NCI-H510A treated with DMSO at 0.1 percent for 48 hours (cell line): Measurements from ENCODE around the gene CHD2.

ENCODE experiments used
- DNase-seq: peaks from one replicate; lab custom pipeline; 2025; lab: John Stamatoyannopoulos, UW

Gene CHD2

GRCh38 chr15:92885224-92886041 lies 14.7 kb upstream of the CHD2 start:
- DNase-seq = no peak

DNA sequence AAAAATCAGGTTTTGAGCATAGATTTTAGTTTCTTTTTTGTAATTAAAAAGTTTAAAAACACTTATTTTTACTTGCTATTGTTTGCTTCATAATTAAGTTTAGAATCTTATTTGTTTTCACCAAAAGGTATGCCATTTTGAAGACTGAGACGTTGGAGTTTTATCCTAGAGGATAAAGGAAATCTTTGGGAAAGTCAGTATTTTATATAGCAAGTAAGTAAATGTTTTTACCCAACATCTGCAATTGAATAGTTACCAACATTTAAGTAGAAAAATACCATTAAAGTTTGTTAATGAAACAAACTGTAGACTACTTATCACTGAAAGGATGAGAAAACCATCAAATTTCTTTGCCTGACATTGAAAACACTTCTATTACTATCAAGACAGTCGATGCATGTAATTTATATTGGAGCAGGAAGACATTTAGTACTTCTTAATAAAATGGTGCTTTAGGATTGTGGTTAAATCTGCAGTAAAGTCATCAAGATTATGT lies 14.0 kb upstream of the CHD2 start:
- DNase-seq = no peak

DNA sequence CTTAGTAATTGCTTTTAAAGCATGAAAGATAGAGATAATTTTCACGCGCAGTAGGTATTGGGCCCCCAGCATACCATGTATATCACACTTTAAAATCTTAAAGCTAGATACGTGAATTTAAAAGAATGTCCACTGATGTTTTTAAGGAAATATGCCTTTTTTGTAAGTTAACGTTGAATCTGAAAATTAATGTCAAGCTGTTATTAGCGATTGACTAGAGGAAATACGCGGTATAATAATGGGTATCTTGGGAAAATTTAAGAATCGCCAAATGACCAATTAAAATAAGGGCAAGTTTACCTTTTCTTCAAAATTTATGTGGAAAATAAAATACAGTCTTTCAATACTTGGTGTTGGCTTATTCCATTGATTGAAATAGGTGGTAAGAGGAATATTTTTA lies 13.3 kb upstream of the CHD2 start:
- no peak for DNase-seq

- no peak for DNase-seq
These were observed 12.3 kb upstream of the CHD2 start for GRCh38 chr15:92887869-92888268.

- no peak for DNase-seq
These were observed 10.6 kb upstream of the CHD2 start for GRCh38 chr15:92889390-92890107.

DNA sequence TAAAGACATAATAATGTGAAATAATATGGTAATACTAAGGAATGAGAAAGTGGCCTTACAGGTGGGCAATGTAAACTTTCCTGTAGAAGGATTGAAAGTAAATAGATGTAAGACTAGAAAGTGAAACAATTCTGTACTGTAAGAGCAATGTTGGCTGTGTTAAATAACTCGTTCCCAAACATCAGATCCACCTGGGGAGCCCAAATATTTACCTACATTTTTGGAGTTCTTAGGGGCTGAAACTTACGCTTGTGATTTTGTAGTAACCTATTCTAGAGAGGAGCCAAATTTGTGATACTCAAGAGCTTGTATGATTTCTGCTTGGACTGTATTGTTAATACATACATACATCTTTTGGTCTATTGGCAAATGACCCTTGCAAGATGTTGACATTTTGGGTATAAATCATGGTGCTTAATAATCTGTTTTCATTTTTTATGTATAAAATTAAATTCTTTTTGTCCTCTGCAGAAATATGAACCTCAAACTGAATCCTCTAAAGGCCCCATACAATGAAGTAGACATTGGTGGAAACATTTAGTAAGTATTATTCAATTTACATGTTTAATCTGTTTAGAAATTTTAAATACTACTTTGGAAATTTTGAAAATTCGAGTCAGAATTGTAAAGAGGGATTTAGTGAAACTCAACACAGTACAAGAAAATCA lies 8.5 kb upstream of the CHD2 start:
- no peak for DNase-seq

GRCh38 chr15:92892201-92892555 lies 7.9 kb upstream of the CHD2 start:
- no peak for DNase-seq

- no peak for DNase-seq
These were observed 6.9 kb upstream of the CHD2 start for GRCh38 chr15:92893200-92893599.

DNA sequence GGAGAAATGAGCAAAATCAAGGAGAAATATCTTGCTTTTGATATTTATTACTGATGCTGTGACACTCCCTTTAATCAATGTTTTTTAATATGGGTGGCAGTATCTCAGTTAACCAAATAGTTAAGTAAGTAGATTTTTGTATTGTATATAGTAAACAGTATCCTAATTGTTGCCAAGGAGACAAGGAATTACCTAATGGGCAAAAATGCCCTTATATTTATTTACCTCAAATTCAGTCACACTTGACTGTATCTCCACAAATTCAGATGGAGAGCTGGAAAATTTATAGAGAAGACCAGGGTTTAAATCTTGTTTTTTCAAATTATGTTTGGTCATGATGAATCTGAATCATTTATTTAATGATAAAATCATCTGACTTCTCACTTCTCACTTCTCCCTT lies 3.6 kb upstream of the CHD2 start:
- DNase-seq = no peak

GRCh38 chr15:92897620-92898019 lies 2.5 kb upstream of the CHD2 start:
- DNase-seq = no peak

- no peak for DNase-seq
These were observed 1.0 kb upstream of the CHD2 start for GRCh38 chr15:92898988-92899582.

DNA sequence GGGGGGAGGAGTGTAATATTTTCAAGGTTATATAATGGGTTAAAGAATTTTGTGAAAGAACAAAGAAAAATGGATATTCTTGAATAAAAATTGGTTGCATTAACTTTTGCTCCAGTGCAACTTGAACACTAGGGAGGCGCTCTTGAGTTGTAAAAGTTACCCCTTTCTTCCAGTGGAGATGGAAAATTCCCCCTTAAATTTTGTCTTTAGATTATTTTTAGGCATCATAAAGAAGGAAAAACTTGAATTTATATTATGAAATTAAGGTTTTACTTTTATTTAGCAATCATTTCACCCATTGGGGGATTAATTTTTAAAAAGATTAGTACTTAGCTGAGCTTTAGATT lies 550 bp upstream of the CHD2 start:
- DNase-seq = no peak

GRCh38 chr15:92900731-92901071 lies 577 bp downstream of the CHD2 start:
- no peak for DNase-seq

- DNase-seq = no peak
These were observed 1.1 kb downstream of the CHD2 start for GRCh38 chr15:92901072-92901761.

- no peak for DNase-seq
These were observed 1.9 kb downstream of the CHD2 start for GRCh38 chr15:92901995-92902394.

DNA sequence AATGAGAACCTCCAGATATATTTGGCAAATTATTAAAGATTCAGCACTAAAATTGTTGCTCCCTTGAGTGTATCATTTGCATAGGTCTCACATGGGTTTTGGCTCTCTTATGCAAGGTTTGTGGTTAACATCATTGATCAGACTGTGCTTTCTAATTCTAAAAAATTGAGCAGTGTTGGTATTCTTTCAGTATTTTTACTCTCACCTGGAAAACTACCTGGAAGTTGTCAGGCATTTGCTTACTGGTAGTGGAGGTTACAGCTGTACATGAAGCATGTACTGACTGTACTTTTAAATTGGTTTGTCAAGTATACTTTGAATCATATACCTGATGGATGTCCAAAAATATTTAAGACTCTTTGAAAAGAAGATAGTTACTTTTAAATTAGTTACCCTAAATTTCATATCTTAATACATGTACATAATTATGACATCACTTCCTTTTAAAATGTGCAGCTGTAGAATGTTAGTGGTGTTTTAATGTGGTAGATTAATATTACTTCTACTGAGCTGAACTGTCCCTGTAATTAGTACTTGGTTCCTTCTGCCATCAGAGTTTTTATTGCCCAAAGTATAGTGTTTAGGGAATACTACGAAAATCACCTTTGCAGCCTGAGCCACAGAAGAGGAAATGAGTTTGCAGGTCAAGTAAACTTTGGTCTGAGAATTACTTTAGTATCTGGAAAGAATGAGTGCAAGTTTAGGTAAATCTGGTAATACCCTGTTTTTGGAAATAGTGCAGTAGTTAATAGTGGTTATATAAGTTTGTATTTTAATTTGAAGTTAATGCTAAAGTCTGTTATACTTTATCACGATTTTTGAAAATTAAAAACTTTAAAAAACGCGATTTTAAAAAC lies 2.8 kb downstream of the CHD2 start:
- peak; percentile 74 for DNase-seq

DNA sequence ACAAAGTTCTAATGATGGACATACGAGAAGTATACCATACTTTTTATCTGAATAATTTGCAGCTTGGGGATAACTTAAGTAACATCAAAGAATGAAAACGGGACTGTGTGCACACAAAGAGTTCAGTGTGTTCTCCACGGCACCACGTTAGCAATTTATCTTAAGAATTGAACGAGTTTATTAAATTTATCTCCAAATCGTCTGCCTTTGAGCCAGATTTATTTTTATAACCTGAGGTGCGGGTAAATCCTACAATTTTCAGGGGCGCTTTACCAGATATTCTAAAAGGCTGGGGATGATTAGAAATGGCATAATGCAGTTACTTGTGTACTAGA lies 3.5 kb downstream of the CHD2 start:
- peak; percentile 68 for DNase-seq

- DNase-seq = peak; percentile 100
These were observed 4.0 kb downstream of the CHD2 start for GRCh38 chr15:92903966-92904721.

- DNase-seq = no peak
These were observed 4.8 kb downstream of the CHD2 start for GRCh38 chr15:92904722-92905571.

DNA sequence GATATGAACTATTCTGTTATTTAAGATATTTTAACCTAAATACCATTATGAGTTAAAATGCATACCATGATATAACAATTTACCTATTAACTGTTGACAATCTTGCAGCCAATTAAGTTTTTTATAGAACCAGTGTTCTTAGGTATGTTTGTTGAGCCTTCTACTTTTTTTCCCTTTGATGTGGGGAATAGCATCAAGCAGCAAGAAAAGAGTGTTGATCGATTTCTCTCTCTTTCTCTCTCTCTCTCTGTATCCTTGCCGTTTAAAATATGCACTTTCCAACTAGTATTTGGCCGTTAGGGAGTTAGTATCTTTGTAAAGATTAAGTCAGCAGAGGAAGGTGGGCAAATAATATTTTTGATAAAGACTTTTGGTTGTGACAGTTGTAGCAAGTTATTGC lies 5.9 kb downstream of the CHD2 start:
- no peak for DNase-seq
